ENCODE results near the gene ZNF823. TPM values are rescaled to one million over a fixed set of nuclear protein-coding genes. Genes with fewer than 3 reads are reported as not detected.

Gene ZNF823
- total and polyA plus RNA-seq, 2 donors (not counting 3 experiments of a cell fraction or from before 2014, with no cell fraction given): 1.4 to 4.4 TPM

- CTCF ChIA-PET: interaction anchor here (0.5 to 1.4 kb wide), 4 partner anchors 41 to 122 kb away, joined by 3 to 5 read pairs (median 3); partner anchors contain the start of gene ZNF823
- no peaks in the 10 kb centered on the region for H3K79me2 ChIP-seq (ENCODE audit: control insufficient read depth, insufficient read depth, low read length)
- dilution Hi-C loops (cut with MboI; ENCODE audit: extremely low pct_ligation_motif_present, low sequenced_read_pairs): no loop called here
- no peaks in the 10 kb centered on the region for H3K36me3 ChIP-seq (ENCODE audit: control insufficient read depth in 2 of 2, extremely low read depth in 1 of 2, insufficient read depth in 2 of 2, low read length in 2 of 2)
- no peaks in the 10 kb centered on the region for H4K20me1 ChIP-seq (replicated peaks; ENCODE audit: control insufficient read depth, extremely low read depth, insufficient read depth, low read length)
- no peak for DNase-seq (ENCODE audit: low read depth, low spot score)
- H3K27ac ChIP-seq (ENCODE audit: insufficient read depth, low read depth, low read length): no peak overlapping the region
- BruUV-seq (replicated peaks): no TSS peak
- TF ChIP-seq FOS (IDR thresholded peaks at IDR 0.05; ENCODE audit: borderline replicate concordance, insufficient read depth, low read length) (no peak), MYC (IDR thresholded peaks at IDR 0.05; ENCODE audit: low read depth, low read length) (no peak), GATA2 (IDR thresholded peaks at IDR 0.05; ENCODE audit: insufficient read depth, insufficient read length, low read depth, low read length) (no peak)
- TF ChIP-seq, protein P1, sequence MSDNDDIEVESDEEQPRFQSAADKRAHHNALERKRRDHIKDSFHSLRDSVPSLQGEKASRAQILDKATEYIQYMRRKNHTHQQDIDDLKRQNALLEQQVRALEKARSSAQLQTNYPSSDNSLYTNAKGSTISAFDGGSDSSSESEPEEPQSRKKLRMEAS (IDR thresholded peaks at IDR 0.05; ENCODE audit: insufficient read depth, insufficient read length): no peak
- no peaks in the 10 kb centered on the region for H3K9me1 ChIP-seq (replicated peaks; ENCODE audit: control insufficient read depth, extremely low read depth, insufficient read depth, low read length)
- no peak for FAIRE-seq
- POLR2A ChIA-PET: no interaction called here
- peaks cover 2% of the 10 kb centered on the region for H3K4me1 ChIP-seq (ENCODE audit: control insufficient read depth, extremely low read depth, insufficient read depth, low read length)
- intact Hi-C loops (cut with micrococcal nuclease): loop anchor here (5.0 kb wide), 1 partner anchor 135 kb away; no protein-coding TSS in a partner anchor
- H3K4me2 ChIP-seq (ENCODE audit: insufficient read depth, low read length): no peak overlapping the region
- H3K9me3 ChIP-seq (replicated peaks; ENCODE audit: control insufficient read depth, insufficient read depth, low read length): no peaks in the 10 kb centered on the region
- no peak overlapping the region for H2AFZ ChIP-seq (ENCODE audit: low read depth, low read length)
- no peaks in the 10 kb centered on the region for H3K27me3 ChIP-seq (ENCODE audit: control insufficient read depth in 2 of 2, insufficient read depth in 2 of 2, low read length in 2 of 2)
- H3K4me3 ChIP-seq (replicated peaks in 1 of 3; ENCODE audit: insufficient read depth in 1 of 3, low read depth in 1 of 3, low read length in 3 of 3): no peak overlapping the region
- no peak overlapping the region for H3K9ac ChIP-seq (replicated peaks; ENCODE audit: extremely low read depth, insufficient read depth, low read length)
Observed at GRCh38 chr19:11697284-11697855, 41.4 kb downstream of the ZNF823 start.

DNA sequence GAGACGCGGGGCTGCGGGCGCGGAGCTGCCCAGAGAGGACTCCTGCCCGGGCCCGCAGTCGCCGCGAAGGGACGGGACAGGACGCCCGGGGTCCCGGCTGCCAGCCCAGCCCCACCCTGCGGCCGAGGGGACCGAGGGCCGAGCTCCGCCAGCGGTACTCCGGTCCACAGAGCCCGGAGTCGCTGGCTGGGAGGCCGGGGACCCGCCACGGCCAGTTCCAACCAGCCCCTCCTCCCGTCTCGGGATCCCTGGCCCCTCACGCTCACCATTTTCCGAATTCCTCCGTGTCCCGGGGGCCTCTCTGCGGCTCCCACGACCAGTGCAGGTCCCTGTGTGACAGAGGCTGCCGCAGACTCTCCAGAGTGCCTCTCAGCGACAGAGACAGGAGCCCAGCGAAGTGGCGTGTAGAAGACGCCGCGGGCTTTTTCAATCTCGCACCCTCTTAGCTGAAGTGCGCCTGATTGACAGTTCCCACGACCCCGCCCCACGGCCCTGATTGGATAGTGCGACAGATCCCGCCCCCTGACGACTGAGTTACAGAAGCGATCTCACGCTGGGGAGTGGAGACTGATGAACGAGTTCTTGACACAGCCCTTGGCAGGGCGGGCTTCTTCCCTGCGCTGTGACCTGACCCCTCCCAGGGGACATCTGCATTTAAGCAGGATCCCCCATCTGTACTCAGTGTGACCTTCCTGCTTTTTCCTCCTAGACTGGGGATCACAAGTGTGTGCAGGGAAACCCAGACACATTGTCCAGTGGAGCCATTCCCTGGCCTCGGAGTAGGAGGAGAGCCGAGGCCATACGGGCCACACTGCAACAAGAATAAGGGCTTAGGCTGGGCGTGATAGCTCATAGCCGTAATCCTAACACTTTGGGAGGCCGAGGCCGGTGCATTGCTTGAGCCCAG lies 44.0 kb downstream of the ZNF823 start:
- intact Hi-C loops (cut with micrococcal nuclease) (loop anchor here (2.0 to 5.0 kb wide), 3 partner anchors 44 to 132 kb away; partner anchors contain the start of genes ZNF441 and ZNF823), dilution Hi-C loops (cut with MboI; ENCODE audit: extremely low pct_ligation_motif_present, low sequenced_read_pairs) (no loop called here)
- DNase-seq (ENCODE audit: low read depth, low spot score) (peak; percentile 93), FAIRE-seq (peak; percentile 94)
- H3K4me1 ChIP-seq (ENCODE audit: control insufficient read depth, extremely low read depth, insufficient read depth, low read length): peaks cover 2% of the 10 kb centered on the region
- peak overlapping the region; percentile 99 for H2AFZ ChIP-seq (ENCODE audit: low read depth, low read length)
- TF ChIP-seq, protein P2, sequence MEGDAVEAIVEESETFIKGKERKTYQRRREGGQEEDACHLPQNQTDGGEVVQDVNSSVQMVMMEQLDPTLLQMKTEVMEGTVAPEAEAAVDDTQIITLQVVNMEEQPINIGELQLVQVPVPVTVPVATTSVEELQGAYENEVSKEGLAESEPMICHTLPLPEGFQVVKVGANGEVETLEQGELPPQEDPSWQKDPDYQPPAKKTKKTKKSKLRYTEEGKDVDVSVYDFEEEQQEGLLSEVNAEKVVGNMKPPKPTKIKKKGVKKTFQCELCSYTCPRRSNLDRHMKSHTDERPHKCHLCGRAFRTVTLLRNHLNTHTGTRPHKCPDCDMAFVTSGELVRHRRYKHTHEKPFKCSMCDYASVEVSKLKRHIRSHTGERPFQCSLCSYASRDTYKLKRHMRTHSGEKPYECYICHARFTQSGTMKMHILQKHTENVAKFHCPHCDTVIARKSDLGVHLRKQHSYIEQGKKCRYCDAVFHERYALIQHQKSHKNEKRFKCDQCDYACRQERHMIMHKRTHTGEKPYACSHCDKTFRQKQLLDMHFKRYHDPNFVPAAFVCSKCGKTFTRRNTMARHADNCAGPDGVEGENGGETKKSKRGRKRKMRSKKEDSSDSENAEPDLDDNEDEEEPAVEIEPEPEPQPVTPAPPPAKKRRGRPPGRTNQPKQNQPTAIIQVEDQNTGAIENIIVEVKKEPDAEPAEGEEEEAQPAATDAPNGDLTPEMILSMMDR (IDR thresholded peaks at IDR 0.05; ENCODE audit: extremely low read depth in 1 of 2, insufficient read depth in 1 of 2, low read depth in 1 of 2, low read length in 2 of 2): no peak
- TF ChIP-seq EZH2 (IDR thresholded peaks at IDR 0.05; ENCODE audit: borderline replicate concordance, low read depth, low read length, severe bottlenecking) (no peak), POLR2AphosphoS5 (IDR thresholded peaks at IDR 0.05; ENCODE audit: insufficient read depth, low read depth, low read length) (no peak), JUN (IDR thresholded peaks at IDR 0.05; ENCODE audit: borderline replicate concordance, insufficient read depth, insufficient read length, low read depth) (no peak), MYC (IDR thresholded peaks at IDR 0.05; ENCODE audit: low read depth, low read length) (no peak)
- TF ChIP-seq, protein P1 (IDR thresholded peaks at IDR 0.05; ENCODE audit: insufficient read depth, insufficient read length): no peak
- peak overlapping the region; percentile 94 for H3K4me2 ChIP-seq (ENCODE audit: insufficient read depth, low read length)
- no TSS peak for BruUV-seq (replicated peaks)
- no peaks in the 10 kb centered on the region for H3K9me3 ChIP-seq (replicated peaks; ENCODE audit: control insufficient read depth, insufficient read depth, low read length)
- H3K27me3 ChIP-seq (ENCODE audit: control insufficient read depth in 2 of 2, insufficient read depth in 2 of 2, low read length in 2 of 2): no peaks in the 10 kb centered on the region
- no peaks in the 10 kb centered on the region for H3K36me3 ChIP-seq (ENCODE audit: control insufficient read depth in 2 of 2, extremely low read depth in 1 of 2, insufficient read depth in 2 of 2, low read length in 2 of 2)
- H3K79me2 ChIP-seq (ENCODE audit: control insufficient read depth, insufficient read depth, low read length): no peaks in the 10 kb centered on the region
- no peaks in the 10 kb centered on the region for H3K9me1 ChIP-seq (replicated peaks; ENCODE audit: control insufficient read depth, extremely low read depth, insufficient read depth, low read length)
- ChIA-PET CTCF (interaction anchor here (0.6 to 1.1 kb wide), 2 partner anchors 103 to 429 kb away, joined by 3 read pairs; no protein-coding TSS in a partner anchor), POLR2A (no interaction called here)
- no peaks in the 10 kb centered on the region for H4K20me1 ChIP-seq (replicated peaks; ENCODE audit: control insufficient read depth, extremely low read depth, insufficient read depth, low read length)
- peak overlapping the region; percentile 47 for H3K9ac ChIP-seq (replicated peaks; ENCODE audit: extremely low read depth, insufficient read depth, low read length)
- H3K4me3 ChIP-seq (replicated peaks in 1 of 3; ENCODE audit: insufficient read depth in 1 of 3, low read depth in 1 of 3, low read length in 3 of 3): peak overlapping the region; percentile 66 to 93 (median 76)
- H3K27ac ChIP-seq (ENCODE audit: insufficient read depth, low read depth, low read length): peak overlapping the region; percentile 7

All from endothelial cell of umbilical vein (primary cell).